Measurements from ENCODE around the gene TRAPPC2B.

TRAPPC2B gene

DNA sequence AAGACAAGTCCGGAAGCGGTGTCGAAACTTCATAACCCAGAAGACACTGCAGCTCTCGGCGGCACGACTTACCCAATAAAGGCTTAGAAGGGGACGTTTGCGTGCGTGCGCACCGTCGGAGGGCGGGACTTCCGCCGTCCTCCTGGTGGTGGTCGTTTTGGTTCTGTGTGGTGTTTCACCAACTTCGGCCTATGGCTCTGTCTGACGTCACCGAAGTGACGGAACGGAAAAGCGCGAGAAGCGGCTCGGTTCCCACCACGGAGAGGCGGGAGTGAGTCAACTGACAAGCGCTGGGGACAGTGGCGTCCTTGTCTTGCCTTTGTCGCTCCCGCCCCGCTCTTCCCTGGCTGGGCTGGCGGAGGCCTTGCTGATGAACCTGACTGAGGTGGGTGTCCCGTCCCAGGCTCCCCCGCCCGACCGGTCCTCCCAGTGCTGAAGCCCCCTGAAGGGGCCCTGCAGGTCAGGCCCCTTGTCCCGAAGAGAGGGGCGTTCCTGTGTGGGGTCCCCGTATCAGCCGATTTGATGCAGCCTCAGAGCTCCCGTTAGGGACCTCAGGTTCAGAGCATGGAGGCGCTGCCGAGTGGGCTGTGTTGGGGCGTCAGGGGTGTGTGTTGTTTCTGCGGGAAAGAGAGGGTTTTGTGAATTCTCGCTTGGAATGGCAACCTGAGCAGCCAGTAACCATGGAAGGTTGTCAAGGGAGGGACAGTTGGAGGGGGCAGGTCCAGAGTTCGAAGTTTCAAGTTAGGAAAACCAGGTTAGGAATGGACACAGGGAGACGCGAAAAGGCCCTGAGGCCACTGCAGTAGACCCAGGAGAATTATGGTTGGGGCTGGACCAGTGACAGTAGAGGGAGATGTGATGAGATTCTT lies 26.6 kb downstream of the TRAPPC2B start, which contains the start of gene ZNF548:
TSS of gene ZNF548 (plus strand) at position 125 of the 869 bp plus-strand sequence. CDS start at position 371, 246 bp downstream.
- no peak for TF ChIP-seq ZNF274 (IDR thresholded peaks at IDR 0.05; ENCODE audit: low read depth, low read length)
- H3K4me3 ChIP-seq (ENCODE audit: low read length) = peak within 1 kb of the TSS; percentile 88

DNA sequence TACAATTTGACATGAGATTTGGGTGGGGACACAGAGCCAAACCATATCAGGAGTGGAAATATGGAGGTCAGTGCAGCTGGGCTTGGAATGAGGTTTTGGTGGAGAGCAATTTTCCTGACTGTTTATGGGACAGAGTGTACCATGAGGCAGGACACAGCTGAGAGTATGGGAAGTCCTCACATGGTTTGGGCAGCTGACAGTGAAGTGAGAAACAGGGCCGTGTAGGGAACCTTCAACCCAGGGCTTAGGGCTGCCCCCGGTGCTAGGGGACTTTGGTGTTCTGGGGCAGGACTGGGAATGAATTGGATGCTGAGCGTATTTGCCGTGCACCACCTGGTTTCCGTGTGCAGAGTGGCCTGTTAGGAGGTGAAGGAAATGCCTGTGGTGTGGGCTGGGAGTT lies 32.4 kb downstream of the TRAPPC2B start:
- no peak overlapping the region for H3K4me3 ChIP-seq (ENCODE audit: low read length)
- TF ChIP-seq ZNF274 (IDR thresholded peaks at IDR 0.05; ENCODE audit: low read depth, low read length) = no peak

DNA sequence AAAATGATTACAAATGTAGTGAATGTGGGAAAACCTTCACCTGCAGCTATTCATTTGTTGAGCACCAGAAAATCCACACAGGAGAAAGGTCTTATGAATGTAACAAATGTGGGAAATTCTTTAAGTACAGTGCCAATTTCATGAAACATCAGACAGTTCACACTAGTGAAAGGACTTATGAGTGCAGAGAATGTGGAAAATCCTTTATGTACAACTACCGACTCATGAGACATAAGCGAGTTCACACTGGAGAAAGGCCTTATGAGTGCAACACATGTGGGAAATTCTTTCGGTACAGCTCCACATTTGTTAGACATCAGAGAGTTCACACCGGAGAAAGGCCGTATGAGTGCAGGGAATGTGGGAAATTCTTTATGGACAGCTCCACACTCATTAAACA lies 35.5 kb downstream of the TRAPPC2B start:
- TF ChIP-seq ZNF274 (IDR thresholded peaks at IDR 0.05; ENCODE audit: low read depth, low read length) = no peak
- H3K4me3 ChIP-seq (ENCODE audit: low read length) = no peak overlapping the region

DNA sequence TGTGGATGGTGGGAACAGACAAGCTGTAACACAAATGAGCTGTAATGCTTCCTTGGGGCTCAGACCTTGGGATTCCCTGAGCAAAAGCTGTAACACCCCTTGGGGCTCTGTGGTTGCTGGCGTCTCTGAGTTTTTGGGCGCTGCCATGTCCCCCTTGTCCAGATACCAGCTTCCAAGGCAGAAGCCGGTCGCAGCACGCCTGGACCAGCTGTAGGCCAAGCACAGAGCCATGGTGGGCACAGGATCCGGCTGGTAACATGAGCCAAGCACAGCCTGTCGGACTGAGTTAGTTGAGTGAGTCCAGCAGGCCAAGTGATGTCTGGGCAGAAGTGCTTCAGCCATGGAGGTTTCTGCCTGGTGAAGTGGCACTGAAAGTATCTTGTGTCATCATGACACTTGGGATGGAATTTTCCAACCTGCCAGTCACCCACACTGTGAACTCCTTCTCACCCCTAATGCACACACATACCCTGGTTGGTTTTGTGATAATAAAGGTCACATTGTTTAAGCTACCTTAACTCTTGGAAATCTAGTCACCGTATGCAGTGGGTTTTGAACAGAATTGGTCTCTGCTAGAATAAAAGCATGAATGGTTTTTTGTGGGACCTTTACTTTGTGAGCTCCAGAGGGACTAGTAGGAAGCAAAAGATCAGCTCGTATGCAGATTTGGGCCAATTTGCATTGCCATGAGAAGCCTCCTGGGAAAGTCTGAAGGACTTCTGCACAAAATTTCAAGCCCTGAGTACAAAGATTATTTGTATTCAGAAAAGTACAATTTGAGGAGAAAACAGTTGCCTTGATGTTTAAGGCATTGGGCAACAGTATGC lies 40.6 kb downstream of the TRAPPC2B start:
- TF ChIP-seq ZNF274 (IDR thresholded peaks at IDR 0.05; ENCODE audit: low read depth, low read length) = no peak
- no peak overlapping the region for H3K4me3 ChIP-seq (ENCODE audit: low read length)

DNA sequence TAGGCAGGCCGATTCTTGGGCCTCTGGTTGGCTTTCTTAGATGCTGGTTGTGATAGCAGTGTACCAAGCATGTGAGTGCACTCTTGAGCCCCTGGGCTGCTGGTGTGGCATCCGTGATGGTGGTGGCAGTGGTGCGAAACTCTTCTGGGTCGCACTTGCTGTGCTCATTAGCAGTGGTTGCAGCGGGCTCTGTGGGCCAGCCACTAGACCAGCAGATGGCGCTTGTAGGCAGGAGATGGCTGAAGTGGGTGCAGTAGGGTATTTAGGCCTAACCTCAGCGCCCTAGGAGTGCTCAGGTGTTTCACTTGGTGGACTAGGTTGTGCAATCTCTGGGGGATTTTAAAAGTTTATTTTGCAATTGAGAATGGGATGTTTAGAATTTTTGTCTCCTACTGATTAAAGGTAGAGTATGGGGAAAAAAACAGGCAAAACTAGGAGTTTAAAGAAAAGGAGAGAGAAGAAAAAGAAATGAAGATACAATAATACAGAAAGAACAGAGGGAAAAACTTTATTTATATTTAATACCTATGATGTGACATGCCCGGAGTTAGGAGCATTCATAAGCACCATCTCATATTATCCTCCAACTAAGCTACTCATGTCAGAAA lies 43.3 kb downstream of the TRAPPC2B start:
- TF ChIP-seq ZNF274 (IDR thresholded peaks at IDR 0.05; ENCODE audit: low read depth, low read length) = no peak
- H3K4me3 ChIP-seq (ENCODE audit: low read length) = no peak overlapping the region

DNA sequence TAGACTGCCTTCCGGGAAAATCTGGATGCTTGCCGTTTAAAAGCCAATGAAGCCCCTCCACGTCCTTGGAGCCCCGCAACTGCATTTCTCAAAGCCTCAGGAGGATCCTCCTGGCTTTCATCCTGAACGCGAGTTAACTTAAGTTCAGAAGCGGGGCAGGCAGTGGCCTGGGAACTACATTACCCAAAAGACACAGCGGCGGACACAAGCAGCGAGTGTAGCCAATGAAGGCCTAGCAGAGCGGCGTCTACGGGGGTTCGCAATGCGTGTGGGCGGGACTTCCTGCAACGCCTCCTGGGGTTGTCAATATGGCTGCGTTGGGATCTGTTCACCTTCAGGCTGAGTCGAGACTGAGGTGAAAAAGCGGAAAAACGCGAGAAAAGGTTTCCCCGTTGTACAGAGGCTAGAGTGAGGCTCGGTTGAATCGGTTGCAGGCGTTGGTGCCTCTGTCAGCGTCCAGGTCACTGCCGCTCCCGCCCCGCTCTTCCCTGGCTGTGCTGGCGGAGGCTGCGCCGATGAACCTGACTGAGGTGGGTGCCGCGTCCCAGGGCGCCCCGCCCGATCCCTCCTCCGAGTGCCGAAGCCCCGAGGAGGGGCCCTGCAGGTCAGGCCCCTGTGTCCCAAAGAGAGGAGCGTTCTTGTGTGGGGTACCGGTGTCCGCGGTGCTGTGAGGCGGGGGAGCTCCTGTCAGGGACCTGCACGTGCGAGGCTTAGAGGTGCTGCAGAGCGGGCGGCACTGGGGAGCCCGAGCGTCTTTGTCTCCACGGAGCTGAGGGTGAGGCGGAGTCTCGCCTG lies 47.7 kb downstream of the TRAPPC2B start, which contains the start of gene ZNF17:
TSS of gene ZNF17 (plus strand) at position 285 of the 795 bp plus-strand sequence. CDS start 2,455 bp downstream, outside the sequence.
- H3K4me3 ChIP-seq (ENCODE audit: low read length) = peak within 1 kb of the TSS; percentile 83
- TF ChIP-seq ZNF274 (IDR thresholded peaks at IDR 0.05; ENCODE audit: low read depth, low read length) = no peak

All from GM08714 (cell line).